ENCODE measurements around the gene PTPN13.

Gene PTPN13, protein sequence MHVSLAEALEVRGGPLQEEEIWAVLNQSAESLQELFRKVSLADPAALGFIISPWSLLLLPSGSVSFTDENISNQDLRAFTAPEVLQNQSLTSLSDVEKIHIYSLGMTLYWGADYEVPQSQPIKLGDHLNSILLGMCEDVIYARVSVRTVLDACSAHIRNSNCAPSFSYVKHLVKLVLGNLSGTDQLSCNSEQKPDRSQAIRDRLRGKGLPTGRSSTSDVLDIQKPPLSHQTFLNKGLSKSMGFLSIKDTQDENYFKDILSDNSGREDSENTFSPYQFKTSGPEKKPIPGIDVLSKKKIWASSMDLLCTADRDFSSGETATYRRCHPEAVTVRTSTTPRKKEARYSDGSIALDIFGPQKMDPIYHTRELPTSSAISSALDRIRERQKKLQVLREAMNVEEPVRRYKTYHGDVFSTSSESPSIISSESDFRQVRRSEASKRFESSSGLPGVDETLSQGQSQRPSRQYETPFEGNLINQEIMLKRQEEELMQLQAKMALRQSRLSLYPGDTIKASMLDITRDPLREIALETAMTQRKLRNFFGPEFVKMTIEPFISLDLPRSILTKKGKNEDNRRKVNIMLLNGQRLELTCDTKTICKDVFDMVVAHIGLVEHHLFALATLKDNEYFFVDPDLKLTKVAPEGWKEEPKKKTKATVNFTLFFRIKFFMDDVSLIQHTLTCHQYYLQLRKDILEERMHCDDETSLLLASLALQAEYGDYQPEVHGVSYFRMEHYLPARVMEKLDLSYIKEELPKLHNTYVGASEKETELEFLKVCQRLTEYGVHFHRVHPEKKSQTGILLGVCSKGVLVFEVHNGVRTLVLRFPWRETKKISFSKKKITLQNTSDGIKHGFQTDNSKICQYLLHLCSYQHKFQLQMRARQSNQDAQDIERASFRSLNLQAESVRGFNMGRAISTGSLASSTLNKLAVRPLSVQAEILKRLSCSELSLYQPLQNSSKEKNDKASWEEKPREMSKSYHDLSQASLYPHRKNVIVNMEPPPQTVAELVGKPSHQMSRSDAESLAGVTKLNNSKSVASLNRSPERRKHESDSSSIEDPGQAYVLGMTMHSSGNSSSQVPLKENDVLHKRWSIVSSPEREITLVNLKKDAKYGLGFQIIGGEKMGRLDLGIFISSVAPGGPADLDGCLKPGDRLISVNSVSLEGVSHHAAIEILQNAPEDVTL (N-terminal part only)

DNA sequence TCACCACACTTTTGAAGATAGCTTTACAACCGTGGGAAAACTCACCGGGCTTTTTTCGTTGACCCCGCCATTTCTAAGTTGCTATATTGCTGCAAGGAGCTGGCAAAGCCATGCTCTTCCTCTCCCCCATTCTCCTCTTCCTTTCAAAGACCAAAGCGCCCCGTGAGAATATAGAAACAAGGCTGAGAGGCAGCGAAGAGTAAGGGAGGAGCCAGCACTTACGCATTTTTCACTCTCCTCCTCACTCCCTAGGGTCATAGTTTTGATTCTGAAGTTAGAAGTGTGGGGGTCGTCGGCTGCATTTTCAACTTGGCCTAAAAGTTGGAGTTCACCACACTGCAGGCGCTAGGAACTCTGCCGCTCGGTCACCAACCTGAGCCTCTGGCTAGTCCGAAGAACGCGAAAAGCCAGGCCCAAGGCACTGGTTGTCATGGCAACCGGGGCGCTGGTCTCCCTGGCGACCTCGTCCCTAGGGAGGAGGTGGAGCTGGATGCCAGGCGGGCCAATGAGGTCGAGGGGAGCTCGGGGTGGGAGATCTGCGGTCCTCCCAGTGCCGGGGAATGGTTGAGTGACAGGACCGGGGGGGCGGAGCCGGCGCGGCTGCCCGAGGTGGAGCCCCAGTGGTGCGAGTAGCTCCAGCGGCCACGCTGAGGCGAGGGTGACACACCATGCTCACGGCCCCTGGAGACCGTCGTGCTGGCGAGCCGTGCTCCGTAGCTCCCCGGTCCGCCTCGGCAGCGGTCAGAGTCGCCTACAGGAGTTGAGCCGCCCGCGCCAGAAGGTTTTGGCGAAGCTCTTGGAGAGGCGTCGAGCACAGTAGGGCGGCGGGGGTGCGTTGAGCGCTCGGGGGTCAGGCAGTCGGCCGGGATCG lies at the start of gene PTPN13:
TSS of gene PTPN13 (plus strand) at position 628 of the 871 bp plus-strand sequence. CDS start 40,942 bp downstream, outside the sequence.
- H3K4me3 ChIP-seq (ENCODE audit: low read depth, low read length): peak within 1 kb of the TSS; percentile 61
- peak; percentile 89 for DNase-seq (ENCODE audit: low read depth)
- in situ Hi-C loops (cut with HindIII; ENCODE audit: low sequenced_read_pairs): no loop called here
- TF ChIP-seq, protein P1, sequence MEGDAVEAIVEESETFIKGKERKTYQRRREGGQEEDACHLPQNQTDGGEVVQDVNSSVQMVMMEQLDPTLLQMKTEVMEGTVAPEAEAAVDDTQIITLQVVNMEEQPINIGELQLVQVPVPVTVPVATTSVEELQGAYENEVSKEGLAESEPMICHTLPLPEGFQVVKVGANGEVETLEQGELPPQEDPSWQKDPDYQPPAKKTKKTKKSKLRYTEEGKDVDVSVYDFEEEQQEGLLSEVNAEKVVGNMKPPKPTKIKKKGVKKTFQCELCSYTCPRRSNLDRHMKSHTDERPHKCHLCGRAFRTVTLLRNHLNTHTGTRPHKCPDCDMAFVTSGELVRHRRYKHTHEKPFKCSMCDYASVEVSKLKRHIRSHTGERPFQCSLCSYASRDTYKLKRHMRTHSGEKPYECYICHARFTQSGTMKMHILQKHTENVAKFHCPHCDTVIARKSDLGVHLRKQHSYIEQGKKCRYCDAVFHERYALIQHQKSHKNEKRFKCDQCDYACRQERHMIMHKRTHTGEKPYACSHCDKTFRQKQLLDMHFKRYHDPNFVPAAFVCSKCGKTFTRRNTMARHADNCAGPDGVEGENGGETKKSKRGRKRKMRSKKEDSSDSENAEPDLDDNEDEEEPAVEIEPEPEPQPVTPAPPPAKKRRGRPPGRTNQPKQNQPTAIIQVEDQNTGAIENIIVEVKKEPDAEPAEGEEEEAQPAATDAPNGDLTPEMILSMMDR (IDR thresholded peaks at IDR 0.05; ENCODE audit: low read depth, low read length, missing control alignments): no peak

DNA sequence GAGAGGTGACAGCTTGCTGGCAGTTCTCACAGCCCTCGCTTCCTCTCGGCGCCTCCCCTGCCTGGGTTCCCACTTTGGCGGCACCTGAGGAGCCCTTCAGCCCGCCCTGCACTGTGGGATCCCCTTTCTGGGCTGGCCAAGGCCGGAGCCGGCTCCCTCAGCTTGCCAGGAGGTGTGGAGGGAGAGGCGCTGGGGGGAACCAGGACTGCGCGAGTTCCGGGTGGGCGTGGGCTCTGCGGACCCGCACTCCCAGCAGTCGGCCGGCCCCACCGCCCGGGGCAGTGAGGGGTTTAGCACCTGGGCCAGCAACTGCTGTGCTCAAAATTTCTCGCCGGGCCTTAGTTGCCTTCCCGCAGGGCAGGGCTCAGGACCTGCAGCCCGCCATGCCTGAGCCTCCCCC lies 47.0 kb upstream of the PTPN13 start:
- TF ChIP-seq, protein P1 (IDR thresholded peaks at IDR 0.05; ENCODE audit: low read depth, low read length, missing control alignments): no peak
- H3K4me3 ChIP-seq (ENCODE audit: low read depth, low read length): no peak overlapping the region
- DNase-seq (ENCODE audit: low read depth): no peak
- in situ Hi-C loops (cut with HindIII; ENCODE audit: low sequenced_read_pairs): no loop called here

- H3K4me3 ChIP-seq (ENCODE audit: low read depth, low read length): no peak overlapping the region
These were observed 44.8 kb upstream of the PTPN13 start for GRCh38 chr4:86549163-86549788.

DNA sequence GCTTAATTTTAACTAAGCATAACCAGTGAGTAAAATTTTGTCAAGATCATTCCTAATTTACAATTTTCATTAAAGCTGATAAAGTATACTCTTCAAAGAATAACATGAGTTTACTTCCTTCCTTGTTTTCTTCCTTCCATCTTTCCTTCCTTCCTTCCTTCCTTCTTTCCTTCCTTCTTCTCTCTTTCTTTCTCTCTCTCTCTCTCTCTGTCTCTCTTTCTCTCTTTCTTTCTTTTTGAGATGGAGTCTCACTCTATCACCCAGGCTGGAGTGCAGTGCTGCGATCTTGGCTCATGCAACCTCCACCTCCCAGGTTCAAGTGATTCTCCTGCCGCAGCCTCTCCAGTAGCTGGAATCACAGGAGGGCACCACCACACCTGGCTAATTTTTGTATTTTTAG lies 42.7 kb upstream of the PTPN13 start:
- TF ChIP-seq, protein P1 (IDR thresholded peaks at IDR 0.05; ENCODE audit: low read depth, low read length, missing control alignments): no peak
- in situ Hi-C loops (cut with HindIII; ENCODE audit: low sequenced_read_pairs): no loop called here
- H3K4me3 ChIP-seq (ENCODE audit: low read depth, low read length): no peak overlapping the region
- DNase-seq (ENCODE audit: low read depth): no peak

More at GRCh38 chr4:86549163-86549788, 44.8 kb upstream of the PTPN13 start:
- no peak for DNase-seq (ENCODE audit: low read depth)
- in situ Hi-C loops (cut with HindIII; ENCODE audit: low sequenced_read_pairs): no loop called here
- TF ChIP-seq, protein P1 (IDR thresholded peaks at IDR 0.05; ENCODE audit: low read depth, low read length, missing control alignments): no peak

DNA sequence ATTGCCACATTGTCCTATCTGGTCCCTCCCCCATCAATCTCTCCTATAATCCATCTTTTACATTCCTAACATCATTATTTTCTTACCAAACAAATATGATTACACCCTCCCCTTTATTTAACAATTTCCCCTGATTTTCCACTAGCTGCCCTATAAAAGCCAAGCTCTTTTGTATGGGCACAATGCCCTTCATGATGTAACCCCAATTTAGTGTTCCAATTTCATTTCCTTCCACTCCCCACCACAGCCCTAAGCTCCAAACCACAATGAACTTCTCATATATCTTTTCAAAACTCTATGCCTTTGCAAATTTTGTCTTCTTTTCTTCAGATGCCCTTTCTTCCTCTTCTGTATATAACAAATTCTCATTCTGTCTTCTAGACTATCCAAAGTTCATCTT lies 39.5 kb upstream of the PTPN13 start:
- no peak for DNase-seq (ENCODE audit: low read depth)
- no peak overlapping the region for H3K4me3 ChIP-seq (ENCODE audit: low read depth, low read length)
- in situ Hi-C loops (cut with HindIII; ENCODE audit: low sequenced_read_pairs): no loop called here
- TF ChIP-seq, protein P1 (IDR thresholded peaks at IDR 0.05; ENCODE audit: low read depth, low read length, missing control alignments): no peak

Measured in astrocyte of the cerebellum (primary cell).